GM13976 (cell line): ENCODE measurements around the gene SUCLG2.

ENCODE experiments used
- DNase-seq: peaks from one replicate; pipeline ENCODE4 v3.0.0; 2012; ENCODE audit warnings: low spot score
- in situ Hi-C: fragments of 300-500 bp; cut with MboI; formaldehyde crosslinking; loops from one replicate; pipeline ENCODE4 v1.12.0; 2022; ENCODE audit warnings: low sequenced_read_pairs, mixed read lengths, inconsistent platforms; ENCODE audit not compliant: unreplicated experiment
- TF ChIP-seq, protein P1 (sequence below): IDR thresholded peaks from 2 replicates; pipeline ENCODE4 v1.5.1; 2012; ENCODE audit warnings: borderline replicate concordance, mild to moderate bottlenecking; ENCODE audit not compliant: insufficient read depth; ENCODE audit errors: extremely low read depth, missing control alignments, control extremely low read depth

The SUCLG2 gene

GRCh38 chr3:67447393-67447792 is 207.0 kb downstream of the SUCLG2 start:
- TF ChIP-seq, protein P1, sequence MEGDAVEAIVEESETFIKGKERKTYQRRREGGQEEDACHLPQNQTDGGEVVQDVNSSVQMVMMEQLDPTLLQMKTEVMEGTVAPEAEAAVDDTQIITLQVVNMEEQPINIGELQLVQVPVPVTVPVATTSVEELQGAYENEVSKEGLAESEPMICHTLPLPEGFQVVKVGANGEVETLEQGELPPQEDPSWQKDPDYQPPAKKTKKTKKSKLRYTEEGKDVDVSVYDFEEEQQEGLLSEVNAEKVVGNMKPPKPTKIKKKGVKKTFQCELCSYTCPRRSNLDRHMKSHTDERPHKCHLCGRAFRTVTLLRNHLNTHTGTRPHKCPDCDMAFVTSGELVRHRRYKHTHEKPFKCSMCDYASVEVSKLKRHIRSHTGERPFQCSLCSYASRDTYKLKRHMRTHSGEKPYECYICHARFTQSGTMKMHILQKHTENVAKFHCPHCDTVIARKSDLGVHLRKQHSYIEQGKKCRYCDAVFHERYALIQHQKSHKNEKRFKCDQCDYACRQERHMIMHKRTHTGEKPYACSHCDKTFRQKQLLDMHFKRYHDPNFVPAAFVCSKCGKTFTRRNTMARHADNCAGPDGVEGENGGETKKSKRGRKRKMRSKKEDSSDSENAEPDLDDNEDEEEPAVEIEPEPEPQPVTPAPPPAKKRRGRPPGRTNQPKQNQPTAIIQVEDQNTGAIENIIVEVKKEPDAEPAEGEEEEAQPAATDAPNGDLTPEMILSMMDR = no peak
- no peak for DNase-seq
- in situ Hi-C loops = no loop called here

- in situ Hi-C loops = no loop called here
- TF ChIP-seq, protein P1 = no peak
- DNase-seq = no peak
Observed at GRCh38 chr3:67437789-67438188, 216.6 kb downstream of the SUCLG2 start.

DNA sequence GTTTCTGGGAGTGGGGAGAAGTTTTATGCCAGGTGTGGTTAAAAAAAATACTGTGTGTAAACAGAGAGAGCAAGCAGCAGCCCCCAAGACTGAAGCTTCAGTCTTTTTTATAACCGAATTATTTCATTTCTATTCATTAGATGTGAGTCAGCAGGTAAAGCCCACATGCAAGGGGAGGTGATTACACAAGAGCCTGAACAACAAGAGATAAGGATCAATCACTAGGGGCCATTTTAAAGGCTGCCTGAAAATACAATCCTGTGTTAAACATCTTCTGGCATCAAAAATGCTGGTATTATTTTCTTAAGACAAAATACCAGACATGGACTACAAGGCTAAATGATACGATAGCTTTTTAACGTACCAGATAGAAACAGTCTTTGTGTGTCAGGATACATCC is 217.3 kb downstream of the SUCLG2 start:
- TF ChIP-seq, protein P1 = no peak
- DNase-seq = no peak
- in situ Hi-C loops = no loop called here

DNA sequence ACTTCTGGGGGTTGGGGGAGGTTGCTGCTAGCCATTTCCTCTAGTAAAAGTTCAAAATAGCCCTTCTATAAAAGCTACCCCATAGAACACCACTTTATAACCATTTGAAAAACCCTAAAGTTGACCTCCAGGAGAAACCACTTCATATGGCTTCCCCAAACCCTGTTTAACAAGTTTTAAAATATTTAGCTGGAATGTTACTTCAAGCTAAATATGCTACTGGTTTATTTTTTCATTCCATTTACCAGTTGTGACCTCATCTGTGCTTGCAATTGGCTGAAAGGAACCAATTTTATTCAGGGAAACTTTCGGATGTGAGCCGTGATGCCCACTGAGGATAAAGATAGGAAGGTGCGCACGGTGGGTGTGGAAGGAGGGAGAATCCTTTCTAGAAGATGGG is 221.3 kb downstream of the SUCLG2 start:
- in situ Hi-C loops = no loop called here
- no peak for DNase-seq
- TF ChIP-seq, protein P1 = no peak

GRCh38 chr3:67431887-67432286 is 222.5 kb downstream of the SUCLG2 start:
- TF ChIP-seq, protein P1 = no peak
- in situ Hi-C loops = no loop called here
- no peak for DNase-seq

DNA sequence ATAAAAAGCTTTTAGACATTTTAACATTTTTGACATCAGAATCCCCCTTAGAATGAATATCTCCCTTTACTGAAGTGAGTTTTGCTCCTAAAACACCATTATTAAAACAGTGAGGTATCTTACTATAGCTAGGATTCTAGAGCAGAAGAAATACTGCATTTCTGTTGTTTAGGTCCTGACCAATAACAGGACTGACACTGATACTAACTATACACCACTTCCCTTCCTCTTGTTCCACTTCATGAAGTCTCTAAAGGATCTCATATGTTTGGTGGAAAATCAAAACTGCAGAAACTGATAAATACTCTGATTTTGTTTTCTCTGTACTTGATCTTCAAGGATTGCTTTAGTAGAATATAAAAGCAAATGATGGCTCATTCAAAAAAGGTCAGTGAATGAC is 230.7 kb downstream of the SUCLG2 start:
- no peak for DNase-seq
- in situ Hi-C loops = no loop called here
- TF ChIP-seq, protein P1 = no peak

- TF ChIP-seq, protein P1 = no peak
- in situ Hi-C loops = no loop called here
- no peak for DNase-seq
Observed at GRCh38 chr3:67421912-67422311, 232.5 kb downstream of the SUCLG2 start.
